HepG2 (cell line): Measurements from ENCODE around the gene SDC4. TPM values are rescaled to one million over a fixed set of nuclear protein-coding genes. Genes with fewer than 3 reads are reported as not detected.

ENCODE experiments used
- ATAC-seq: fragments of 200-7000 bp; cut with Tn5 transposase; 3 replicates; pipeline ENCODE4 v1.9.1; 2020; ENCODE audit warnings: mild to moderate bottlenecking, moderate library complexity
- BruUV-seq: library from RNA; stranded (reverse); fragments of 400-500 nt; replicated peaks from 2 replicates; lab custom pipeline; 2021; lab: Mats Ljungman, UMichigan
- CTCF ChIA-PET: fragments of 300-600 bp; formaldehyde crosslinking; extraction: SDS; loops from one replicate; lab custom pipeline; 2021; ENCODE audit warnings: low total read pairs, inconsistent platforms, low intra/inter-chr PET ratio; lab: Yijun Ruan, JAX
- POLR2A ChIA-PET: fragments of 350-600 bp; sonication (Branson Sonifier 250); formaldehyde crosslinking; loops from one replicate; lab custom pipeline; 2020; ENCODE audit warnings: antibody characterized with exemption, inconsistent platforms; lab: Yijun Ruan, JAX
- DNase-seq: peaks from one replicate; pipeline ENCODE4 v3.0.0-alpha.2; 2015; ENCODE audit warnings: low spot score
- FAIRE-seq: peaks from 3 replicates; lab custom pipeline; 2011; peaks lifted over from hg19 to GRCh38; lab: Jason Lieb, UNC
- H2AFZ ChIP-seq: one replicate; pipeline ENCODE4 v1.6.1; 2011; ENCODE audit warnings: low read length, inconsistent platforms
- H3K27ac ChIP-seq: fragments of 300-600 bp; 3 replicates; pipeline ENCODE4 v1.8.0; 2011; ENCODE audit warnings: mixed run types, mild to moderate bottlenecking, mixed read lengths, low read length, inconsistent platforms; ENCODE audit not compliant: insufficient read depth; ENCODE audit errors: extremely low read length
- H3K27me3 ChIP-seq, 2 experiments: fragments of 200-600 bp in 1 of 2; 2 replicates in 1 of 2; 3 replicates in 1 of 2; pipeline versions ENCODE4 v1.6.0 to v1.8.0; 2011; ENCODE audit warnings: low read length in 2 of 2, mild to moderate bottlenecking in 2 of 2, moderate library complexity in 2 of 2, inconsistent platforms in 1 of 2; ENCODE audit not compliant: insufficient read depth in 2 of 2, control insufficient read depth in 1 of 2
- H3K36me3 ChIP-seq, 2 experiments: fragments of 200-600 bp in 1 of 2; replicated peaks in 1 of 2; 2 replicates in 1 of 2; 3 replicates in 1 of 2; pipeline versions ENCODE4 v1.5.1 to v1.8.0; 2011; ENCODE audit warnings: low read length in 2 of 2, inconsistent platforms in 1 of 2; ENCODE audit not compliant: insufficient read depth in 2 of 2, control insufficient read depth in 1 of 2
- H3K4me1 ChIP-seq: 2 replicates; pipeline ENCODE4 v1.5.1; 2012; ENCODE audit warnings: low read length, inconsistent platforms; ENCODE audit not compliant: insufficient read depth
- H3K4me2 ChIP-seq: 2 replicates; pipeline ENCODE4 v1.6.0; 2011; ENCODE audit warnings: low read depth, low read length, inconsistent platforms
- H3K4me3 ChIP-seq, 3 experiments: fragments of 200-600 bp in 1 of 3; sonication (generic), shearing (Covaris generic) in 1 of 3; replicated peaks in 1 of 3; 2 replicates each; pipeline ENCODE4 v1.5.1; 2011 to 2016; ENCODE audit warnings: low read length in 3 of 3, inconsistent platforms in 2 of 3, low read depth in 2 of 3, mild to moderate bottlenecking in 2 of 3, control low read depth in 1 of 3, mixed read lengths in 1 of 3; ENCODE audit not compliant: insufficient read depth in 1 of 3
- H3K79me2 ChIP-seq: one replicate; pipeline ENCODE4 v1.6.1; 2011; ENCODE audit warnings: low read length, inconsistent platforms; ENCODE audit not compliant: insufficient read depth
- H3K9ac ChIP-seq: 2 replicates; pipeline ENCODE4 v1.6.0; 2011; ENCODE audit warnings: mild to moderate bottlenecking, low read depth, low read length, inconsistent platforms; ENCODE audit not compliant: insufficient read depth
- H3K9me3 ChIP-seq: 2 replicates; pipeline ENCODE4 v1.5.1; 2012; ENCODE audit warnings: mild to moderate bottlenecking, low read length
- H4K20me1 ChIP-seq: 2 replicates; pipeline ENCODE4 v1.6.0; 2011; ENCODE audit warnings: inconsistent platforms, mild to moderate bottlenecking, low read length, moderate library complexity; ENCODE audit not compliant: insufficient read depth
- HMGXB4 ChIP-seq, 2 experiments: sonication (generic) in 1 of 2; formaldehyde crosslinking in 1 of 2; IDR thresholded peaks; 2 replicates each; pipeline versions ENCODE4 v1.4.0 to v1.6.1; 2018 to 2020; ENCODE audit warnings: missing genetic modification reagents in 2 of 2, borderline replicate concordance in 1 of 2, low read depth in 1 of 2, mild to moderate bottlenecking in 1 of 2, missing biosample characterization in 1 of 2
- ZHX2 ChIP-seq, 2 experiments: sonication (generic) in 1 of 2; formaldehyde crosslinking in 1 of 2; IDR thresholded peaks; 2 replicates each; pipeline versions ENCODE4 v1.6.1 to v1.9.0; 2014 to 2022; ENCODE audit warnings: antibody characterized with exemption in 1 of 2, borderline replicate concordance in 1 of 2, inconsistent platforms in 1 of 2, low read depth in 1 of 2, missing genetic modification reagents in 1 of 2
- ZNF646 ChIP-seq: sonication (generic); formaldehyde crosslinking; IDR thresholded peaks from 2 replicates; pipeline ENCODE4 v1.9.0; 2021; ENCODE audit warnings: mild to moderate bottlenecking, missing genetic modification reagents
- ZNF746 ChIP-seq: sonication (generic); formaldehyde crosslinking; IDR thresholded peaks from 2 replicates; pipeline ENCODE4 v1.8.0; 2022; ENCODE audit warnings: mild to moderate bottlenecking, missing genetic modification reagents
- ZNF776 ChIP-seq: sonication (generic); formaldehyde crosslinking; IDR thresholded peaks from 2 replicates; pipeline ENCODE4 v1.4.0; 2020; ENCODE audit warnings: mild to moderate bottlenecking, missing genetic modification reagents
- ZZZ3 ChIP-seq: sonication (generic); formaldehyde crosslinking; IDR thresholded peaks from 2 replicates; pipeline ENCODE4 v1.4.0; 2020; ENCODE audit warnings: missing genetic modification reagents, mild to moderate bottlenecking, borderline replicate concordance
- WGBS: methylation state at CpG from one replicate; pipeline ENCODE4 v1.1.6; 2017; ENCODE audit warnings: low lambda C conversion rate; 5-methylcytosine and 5-hydroxymethylcytosine counted together
- in situ Hi-C: cut with HindIII; loops from 2 replicates; pipeline ENCODE4 v1.10.0; 2017; ENCODE audit warnings: low pct_unique_long_range_greater_than_20kb; ENCODE audit not compliant: extremely low pct_ligation_motif_present
- intact Hi-C: fragments of 100-400 bp; cut with micrococcal nuclease; formaldehyde crosslinking; loops from one replicate; pipeline ENCODE4 v1.10.0; 2022; ENCODE audit not compliant: unreplicated experiment
- polyA plus RNA-seq, 8 experiments: library from polyadenylated mRNA; depleted of rRNA in 3 of 8; stranded (reverse) in 7 of 8; unstranded in 1 of 8; fragments of >200 nt; fragmentation: Illumina TruSeq in 4 of 8; extraction: Trizol in 4 of 8; gene quantifications; 2 replicates each; pipeline versions ENCODE4 v1.2.1 to v1.2.3, GENCODE V29; 2011 to 2016; ENCODE audit warnings: low read depth in 4 of 8, missing spikeins in 1 of 8, mixed read lengths in 1 of 8; ENCODE audit not compliant: insufficient read depth in 1 of 8
- total RNA-seq, 5 experiments: library from RNA; depleted of rRNA; stranded (reverse); fragments of >200 nt; fragmentation: Illumina TruSeq; extraction: Trizol; gene quantifications; 2 replicates each; pipeline ENCODE4 v1.2.3, GENCODE V29; 2016; ENCODE audit warnings: low read depth in 1 of 5

Gene SDC4
- total and polyA plus RNA-seq, 2 of the 13 experiments (the other 11 are each of a cell fraction or from before 2014, with no cell fraction given), result 49.0 to 65.1 TPM

GRCh38 chr20:45306431-45306982 is 41.7 kb downstream of the SDC4 start, which contains the start of gene RBPJL:
TSS of gene RBPJL (plus strand) at chr20:45306840. CDS start at chr20:45306923, 83 bp downstream.
- Histone ChIP-seq H2AFZ (no peak within 1 kb of the TSS), H3K27me3 (peaks cover 6 to 43% of the 10 kb centered on the region in 2 experiments; a peak in 4 of 5 replicates), H3K9ac (no peak within 1 kb of the TSS), H3K4me1 (0 out of 2 replicates have a peak, but pooled peaks cover 4% of the 10 kb centered on the region), H3K4me2 (peak within 1 kb of the TSS; percentile 56), H3K4me3 (peak within 1 kb of the TSS in 1 of 3 experiments; percentile 39; a peak in 1 of 6 replicates), H4K20me1 (no peaks in the 10 kb centered on the region), H3K27ac (no peak within 1 kb of the TSS), H3K36me3 (no peaks in the 10 kb centered on the region), H3K9me3 (no peaks in the 10 kb centered on the region), H3K79me2 (no peaks in the 10 kb centered on the region)
- 7% methylated on average over 12 of the region's 41 CpGs for WGBS
- DNase-seq, result no peak
- no peak for FAIRE-seq
- intact Hi-C loops (no loop called here), in situ Hi-C loops (no loop called here)
- BruUV-seq, result no TSS peak
- ChIA-PET CTCF (interaction anchor here (1.1 to 2.1 kb wide), 3 partner anchors 13 to 144 kb away, joined by 5 to 11 read pairs (median 6); no protein-coding TSS in a partner anchor), POLR2A (no interaction called here)
- peak; percentile 69 for ATAC-seq
- TF ChIP-seq ZHX2 (IDR thresholded peaks at IDR 0.05; ENCODE audit: low read depth) (no peak), ZHX2 (CRISPR knock-in tag; IDR thresholded peaks at IDR 0.05; ENCODE audit: borderline replicate concordance) (no peak), ZNF776 (CRISPR knock-in tag) (peak; percentile 91), ZZZ3 (CRISPR knock-in tag) (no peak), ZNF746 (0 out of 2 replicates have a peak, but pooled peaks have one; percentile 23), HMGXB4 (CRISPR knock-in tag; IDR thresholded peaks at IDR 0.05; ENCODE audit: borderline replicate concordance in 1 of 2, low read depth in 1 of 2) (peak; percentile 35 to 39; a peak in 1 of 4 replicates), ZNF646 (no peak)
